Activated CD4-positive, alpha-beta T cell treated with anti-CD3 and anti-CD28 coated beads, Interleukin-2, amount 10 ng/mL, durations not matched to agents 7 days and 5 days (primary cell): Measurements from ENCODE around the gene SPINK6. TPM values are rescaled to one million over a fixed set of nuclear protein-coding genes. Genes with fewer than 3 reads are reported as not detected.

Source experiments
- CTCF ChIA-PET: fragments of 350-600 bp; sonication (Branson Sonifier 250); formaldehyde crosslinking; loops from one replicate; lab custom pipeline; 2021; ENCODE audit warnings: antibody characterized with exemption; lab: Charles Lee
- POLR2A ChIA-PET: fragments of 350-600 bp; sonication (Branson Sonifier 250); formaldehyde crosslinking; loops from one replicate; lab custom pipeline; 2021; ENCODE audit warnings: antibody characterized with exemption; lab: Charles Lee
- DNase-seq: peaks from one replicate; pipeline ENCODE4 v3.0.0-alpha.2; 2020
- H3K27ac Mint-ChIP-seq: one replicate; pipeline ENCODE4 v1.8.0; 2021; ENCODE audit warnings: mild to moderate bottlenecking, moderate library complexity, mixed read lengths
- H3K27me3 Mint-ChIP-seq: one replicate; pipeline ENCODE4 v1.8.0; 2021; ENCODE audit warnings: mixed read lengths
- H3K36me3 Mint-ChIP-seq: one replicate; pipeline ENCODE4 v1.8.0; 2021; ENCODE audit warnings: low read depth, mixed read lengths
- H3K4me1 Mint-ChIP-seq: one replicate; pipeline ENCODE4 v1.8.0; 2021; ENCODE audit warnings: mixed read lengths
- H3K4me3 Mint-ChIP-seq: one replicate; pipeline ENCODE4 v1.8.0; 2021; ENCODE audit warnings: mild to moderate bottlenecking, moderate library complexity, mixed read lengths
- H3K9me3 Mint-ChIP-seq: one replicate; pipeline ENCODE4 v1.8.0; 2021; ENCODE audit warnings: mixed read lengths
- total RNA-seq, 2 experiments: library from RNA; stranded (reverse); gene quantifications; one replicate each; pipeline ENCODE4 v1.2.3, GENCODE V29; 2021

SPINK6 gene, protein sequence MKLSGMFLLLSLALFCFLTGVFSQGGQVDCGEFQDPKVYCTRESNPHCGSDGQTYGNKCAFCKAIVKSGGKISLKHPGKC
- not detected for total RNA-seq

DNA sequence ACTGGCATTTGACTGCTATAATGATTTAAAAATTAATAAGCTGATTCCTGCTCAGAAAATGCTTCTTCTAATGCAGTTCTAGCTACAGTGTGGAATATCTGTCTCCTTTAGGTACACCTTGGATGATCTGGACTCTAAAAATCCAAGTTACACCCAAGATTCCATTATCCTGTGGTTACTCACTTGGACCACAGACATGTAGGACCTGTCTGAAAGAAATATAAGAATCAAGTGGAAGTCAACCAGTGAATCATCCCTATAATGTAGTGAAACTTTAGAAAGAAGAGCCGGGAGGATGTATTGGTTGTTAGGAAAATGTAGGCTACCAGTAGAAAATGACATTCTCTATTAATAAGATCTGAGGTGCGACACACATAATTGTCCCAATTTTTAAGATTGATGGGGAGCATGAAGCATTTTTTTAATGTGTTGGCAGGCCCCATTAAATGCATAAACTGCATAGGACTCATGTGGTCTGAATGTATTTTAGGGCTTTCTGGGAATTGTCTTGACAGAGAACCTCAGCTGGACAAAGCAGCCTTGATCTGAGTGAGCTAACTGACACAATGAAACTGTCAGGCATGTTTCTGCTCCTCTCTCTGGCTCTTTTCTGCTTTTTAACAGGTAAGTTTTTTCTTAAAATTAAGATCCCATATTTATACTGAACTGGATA, at the start of gene SPINK6:
TSS of gene SPINK6 (plus strand) at position 512 of the 673 bp plus-strand sequence. CDS start at position 567, 55 bp downstream.
- Mint-ChIP-seq H3K9me3 (no peaks in the 10 kb centered on the region), H3K27ac (no peak within 1 kb of the TSS), H3K4me1 (no peaks in the 10 kb centered on the region), H3K36me3 (no peaks in the 10 kb centered on the region), H3K27me3 (peaks cover 7% of the 10 kb centered on the region), H3K4me3 (no peak within 1 kb of the TSS)
- CTCF ChIA-PET = no interaction called here
- DNase-seq = no peak
- POLR2A ChIA-PET = no interaction called here

DNA sequence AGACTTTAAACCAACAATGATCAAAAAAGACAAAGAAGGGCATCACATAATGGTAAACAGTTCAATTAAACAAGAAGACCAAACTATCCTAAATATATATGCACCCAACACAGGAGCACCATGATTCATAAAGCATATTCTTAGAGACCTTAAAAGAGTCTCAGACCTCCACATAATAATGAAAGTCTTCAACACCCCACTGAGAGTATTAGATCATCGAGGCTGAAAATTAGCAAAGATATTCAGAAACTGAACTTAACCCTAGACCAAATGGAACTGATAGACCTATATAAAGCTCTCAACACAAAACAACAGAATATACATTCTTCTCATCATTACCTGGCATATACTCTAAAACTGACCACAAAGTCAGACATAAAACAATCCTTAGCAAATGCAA, 46.2 kb upstream of the SPINK6 start:
- Mint-ChIP-seq H3K36me3 (no peaks in the 10 kb centered on the region), H3K9me3 (no peaks in the 10 kb centered on the region), H3K27me3 (no peaks in the 10 kb centered on the region), H3K27ac (no peak overlapping the region), H3K4me1 (no peaks in the 10 kb centered on the region), H3K4me3 (no peak overlapping the region)
- ChIA-PET CTCF (interaction anchor here (1.6 kb wide), 1 partner anchor 19 kb away, joined by 3 read pairs; no protein-coding TSS in a partner anchor), POLR2A (no interaction called here)
- DNase-seq = no peak

DNA sequence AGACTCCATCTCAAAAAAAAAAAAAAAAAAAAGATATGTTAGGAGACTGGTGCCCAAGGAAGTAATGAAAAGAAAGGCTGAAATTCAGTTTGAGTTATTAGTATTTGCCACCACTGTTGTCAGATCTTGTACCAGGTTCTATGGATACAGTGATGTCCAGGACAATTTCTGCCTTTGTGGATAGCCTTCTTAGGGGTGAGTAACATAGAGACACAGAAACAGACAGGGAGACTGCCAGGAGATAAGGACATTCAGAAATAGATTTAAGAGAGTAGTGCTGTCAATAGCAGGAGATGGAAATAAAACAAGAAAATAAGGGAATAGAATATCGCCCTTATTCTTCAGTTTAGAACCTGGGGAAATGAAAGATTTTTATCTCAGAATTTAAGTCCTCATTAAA, 40.8 kb upstream of the SPINK6 start:
- H3K4me3 Mint-ChIP-seq = no peak overlapping the region
- ChIA-PET CTCF (no interaction called here), POLR2A (no interaction called here)
- no peaks in the 10 kb centered on the region for H3K27me3 Mint-ChIP-seq
- no peak for DNase-seq
- H3K9me3 Mint-ChIP-seq = no peaks in the 10 kb centered on the region
- H3K27ac Mint-ChIP-seq = no peak overlapping the region
- no peaks in the 10 kb centered on the region for H3K4me1 Mint-ChIP-seq
- no peaks in the 10 kb centered on the region for H3K36me3 Mint-ChIP-seq

DNA sequence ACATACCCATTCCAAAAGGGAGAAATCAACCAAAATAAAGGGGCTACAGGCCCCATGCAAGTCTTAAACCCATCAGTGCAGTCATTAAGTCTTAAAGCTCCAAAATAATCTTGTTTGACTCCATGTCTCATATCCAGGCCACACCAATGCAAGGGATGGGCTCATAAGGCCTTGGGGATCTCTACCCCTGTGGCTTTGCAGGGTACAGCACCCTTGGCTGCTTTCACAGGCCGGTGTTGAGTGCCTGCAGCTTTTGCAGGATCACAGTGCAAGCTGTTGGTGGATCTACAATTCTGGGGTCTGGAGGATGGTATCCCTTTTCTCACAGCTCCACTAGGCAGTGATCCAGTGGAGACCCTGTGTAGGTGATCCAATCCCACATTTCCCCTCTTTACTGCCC, 39.5 kb upstream of the SPINK6 start:
- no peaks in the 10 kb centered on the region for H3K4me1 Mint-ChIP-seq
- no peaks in the 10 kb centered on the region for H3K9me3 Mint-ChIP-seq
- H3K36me3 Mint-ChIP-seq = no peaks in the 10 kb centered on the region
- ChIA-PET CTCF (no interaction called here), POLR2A (no interaction called here)
- no peak overlapping the region for H3K27ac Mint-ChIP-seq
- H3K27me3 Mint-ChIP-seq = no peaks in the 10 kb centered on the region
- no peak overlapping the region for H3K4me3 Mint-ChIP-seq
- DNase-seq = no peak

DNA sequence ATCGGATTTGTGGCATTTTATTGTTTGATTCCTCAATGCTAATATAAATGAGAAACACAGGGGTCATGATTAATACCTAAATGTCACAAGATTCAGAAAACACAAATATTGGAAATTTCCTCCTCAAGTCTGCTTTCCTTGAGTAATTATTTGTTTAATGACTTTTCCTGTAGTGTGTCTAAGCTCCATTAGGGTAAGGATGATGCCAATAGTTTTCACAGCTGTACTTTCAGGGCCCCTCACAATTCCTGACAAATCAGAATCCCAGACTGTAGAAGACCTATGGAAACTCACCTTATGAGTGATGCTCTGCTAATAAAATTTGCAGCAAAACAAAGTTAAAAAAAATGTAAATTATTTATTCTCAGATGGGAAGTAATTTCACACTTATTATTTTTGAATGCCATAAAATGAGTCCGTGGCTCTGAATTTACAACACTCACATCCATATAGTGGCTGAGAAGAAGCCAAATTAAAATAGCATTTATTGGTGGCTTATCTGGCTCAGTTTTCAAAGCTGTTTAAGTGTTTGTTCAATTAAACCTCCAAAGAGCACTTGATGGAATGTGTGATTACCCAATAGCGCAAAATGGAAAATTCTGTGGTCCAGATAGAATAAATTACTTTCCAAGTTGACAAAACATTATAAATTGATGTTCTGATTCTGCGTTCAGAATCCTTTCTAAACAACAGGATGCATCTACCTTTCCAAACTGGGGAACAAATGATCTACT, 36.1 kb upstream of the SPINK6 start:
- POLR2A ChIA-PET = no interaction called here
- CTCF ChIA-PET = no interaction called here
- Mint-ChIP-seq H3K4me3 (no peak overlapping the region), H3K27ac (no peak overlapping the region), H3K4me1 (no peaks in the 10 kb centered on the region), H3K9me3 (no peaks in the 10 kb centered on the region), H3K27me3 (peaks cover 2% of the 10 kb centered on the region), H3K36me3 (no peaks in the 10 kb centered on the region)
- no peak for DNase-seq

DNA sequence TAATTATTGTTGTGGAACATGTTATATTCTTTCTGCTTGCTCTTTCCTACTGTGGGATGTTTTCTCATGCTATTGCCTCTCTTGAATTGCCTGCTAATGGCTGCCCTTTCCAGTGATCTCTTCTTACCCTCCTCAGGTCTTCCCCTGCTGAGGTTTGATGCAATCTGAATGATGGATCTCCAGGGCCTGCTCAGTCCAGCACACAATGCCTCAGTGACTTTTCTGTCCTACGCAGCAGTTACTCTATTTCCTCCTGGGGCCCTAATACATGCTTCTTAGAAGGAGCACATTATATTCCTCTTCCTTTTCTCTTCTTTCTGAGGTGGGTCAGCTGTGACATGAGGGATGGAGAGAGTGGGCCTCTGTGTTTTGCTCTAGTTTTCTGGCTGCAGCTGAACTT, 34.6 kb upstream of the SPINK6 start, which contains the start of gene SPINK14:
TSS of gene SPINK14 (plus strand) at position 301 of the 400 bp plus-strand sequence. CDS start 1,187 bp downstream, outside the sequence.
- H3K36me3 Mint-ChIP-seq = no peaks in the 10 kb centered on the region
- peaks cover 2% of the 10 kb centered on the region for H3K27me3 Mint-ChIP-seq
- no peak within 1 kb of the TSS for H3K4me3 Mint-ChIP-seq
- no peak within 1 kb of the TSS for H3K27ac Mint-ChIP-seq
- ChIA-PET CTCF (interaction anchor here (0.7 kb wide), 1 partner anchor 380 kb away, joined by 3 read pairs; no protein-coding TSS in a partner anchor), POLR2A (no interaction called here)
- DNase-seq = no peak
- no peaks in the 10 kb centered on the region for H3K9me3 Mint-ChIP-seq
- H3K4me1 Mint-ChIP-seq = no peaks in the 10 kb centered on the region

DNA sequence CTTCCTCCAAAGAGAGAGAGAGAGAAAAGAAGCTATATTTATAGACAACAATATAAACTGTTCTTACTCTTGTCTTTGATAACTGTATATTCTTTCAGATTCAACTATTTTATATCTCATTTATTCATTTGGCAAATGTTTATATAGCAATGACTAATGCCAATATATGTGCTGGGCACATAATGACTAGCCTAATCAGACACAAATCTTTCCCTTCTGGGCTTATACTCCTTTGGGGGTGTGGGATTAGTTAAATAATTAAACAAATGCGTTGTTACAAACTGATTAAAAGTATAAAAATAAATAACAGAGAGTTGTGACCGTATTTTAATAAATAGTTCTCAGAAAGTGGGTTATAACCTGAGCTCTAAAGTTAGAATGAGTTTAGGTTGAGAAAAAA, 30.5 kb upstream of the SPINK6 start:
- no peaks in the 10 kb centered on the region for H3K36me3 Mint-ChIP-seq
- H3K27me3 Mint-ChIP-seq = peaks cover 6% of the 10 kb centered on the region
- POLR2A ChIA-PET = no interaction called here
- no peak overlapping the region for H3K27ac Mint-ChIP-seq
- CTCF ChIA-PET = no interaction called here
- H3K4me3 Mint-ChIP-seq = no peak overlapping the region
- DNase-seq = no peak
- H3K4me1 Mint-ChIP-seq = no peaks in the 10 kb centered on the region
- H3K9me3 Mint-ChIP-seq = no peaks in the 10 kb centered on the region

DNA sequence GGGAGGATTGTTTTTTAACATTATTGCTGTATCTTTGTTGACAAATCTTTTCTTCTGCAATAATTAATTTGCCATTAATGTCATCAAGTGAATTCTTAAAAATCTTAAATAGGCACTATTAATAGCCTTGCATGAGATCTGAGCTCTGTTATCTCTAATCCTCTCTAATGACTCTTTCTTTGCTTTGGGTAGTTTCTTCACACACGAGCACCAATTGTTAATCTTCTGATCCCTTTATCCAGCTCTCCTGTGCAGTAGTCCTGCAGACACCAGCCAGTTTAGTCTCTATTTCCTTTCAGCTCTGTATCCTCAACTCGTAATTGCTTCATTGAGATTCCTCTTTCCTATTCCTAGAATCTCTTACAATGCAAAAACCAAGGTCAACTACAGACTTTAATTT, 26.4 kb upstream of the SPINK6 start:
- ChIA-PET POLR2A (no interaction called here), CTCF (no interaction called here)
- Mint-ChIP-seq H3K36me3 (no peaks in the 10 kb centered on the region), H3K4me1 (no peaks in the 10 kb centered on the region), H3K4me3 (no peak overlapping the region), H3K9me3 (no peaks in the 10 kb centered on the region), H3K27me3 (peaks cover 7% of the 10 kb centered on the region), H3K27ac (no peak overlapping the region)
- DNase-seq = no peak

DNA sequence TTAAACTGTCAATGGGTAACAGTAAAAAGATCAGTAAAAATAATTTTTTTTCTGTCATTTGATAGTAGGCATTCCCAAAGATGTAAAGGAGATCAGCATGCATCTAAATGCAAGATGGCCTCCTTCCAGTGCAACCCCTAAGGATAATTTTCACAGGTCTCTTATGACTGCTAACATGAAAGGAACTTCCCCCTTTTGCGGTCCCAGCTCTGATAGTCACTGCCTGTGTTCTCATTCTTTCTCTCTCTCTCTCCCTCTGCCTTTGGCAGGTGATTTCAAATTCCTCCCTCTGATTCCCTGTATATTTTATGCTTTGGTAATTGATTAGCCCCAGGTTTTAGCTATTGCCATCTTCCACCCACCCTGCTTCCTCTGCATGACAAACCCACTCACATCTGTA, 25.6 kb upstream of the SPINK6 start:
- Mint-ChIP-seq H3K36me3 (no peaks in the 10 kb centered on the region), H3K9me3 (no peaks in the 10 kb centered on the region), H3K27me3 (peaks cover 7% of the 10 kb centered on the region), H3K4me1 (no peaks in the 10 kb centered on the region), H3K27ac (no peak overlapping the region), H3K4me3 (no peak overlapping the region)
- ChIA-PET CTCF (no interaction called here), POLR2A (no interaction called here)
- DNase-seq = no peak

DNA sequence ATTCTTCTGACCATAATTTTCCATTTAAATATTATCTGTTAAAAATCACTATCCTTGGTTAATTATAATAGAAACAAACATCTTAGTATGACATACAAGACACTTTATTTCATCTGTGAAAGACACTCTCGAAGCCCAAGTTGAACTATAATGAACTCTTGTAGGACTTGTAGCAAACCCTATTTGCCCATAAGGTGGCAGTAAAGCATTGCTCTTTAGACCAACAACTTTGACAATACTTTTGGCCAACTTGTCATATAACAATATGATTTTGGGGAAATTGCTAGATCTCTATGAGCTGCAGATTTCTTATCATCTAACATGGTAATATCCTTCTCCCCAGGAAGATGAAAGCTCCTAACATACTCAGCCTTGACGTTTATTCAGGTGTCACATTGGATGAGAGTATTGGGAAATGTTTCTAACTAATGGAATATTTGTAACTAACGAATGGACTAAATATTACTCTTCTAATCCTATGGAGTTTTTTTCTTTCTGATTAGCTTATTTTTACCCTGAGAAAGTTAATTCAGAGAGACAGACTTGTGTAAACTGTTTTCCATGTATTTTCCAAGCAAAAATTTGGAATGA, 23.5 kb upstream of the SPINK6 start:
- H3K27me3 Mint-ChIP-seq = peaks cover 7% of the 10 kb centered on the region
- POLR2A ChIA-PET = no interaction called here
- no peak overlapping the region for H3K4me3 Mint-ChIP-seq
- H3K9me3 Mint-ChIP-seq = no peaks in the 10 kb centered on the region
- no peaks in the 10 kb centered on the region for H3K4me1 Mint-ChIP-seq
- peak; percentile 35 for DNase-seq
- H3K36me3 Mint-ChIP-seq = no peaks in the 10 kb centered on the region
- CTCF ChIA-PET = interaction anchor here (0.5 to 1.4 kb wide), 6 partner anchors 9 to 553 kb away, joined by 3 to 5 read pairs (median 3); no protein-coding TSS in a partner anchor
- H3K27ac Mint-ChIP-seq = no peak overlapping the region

DNA sequence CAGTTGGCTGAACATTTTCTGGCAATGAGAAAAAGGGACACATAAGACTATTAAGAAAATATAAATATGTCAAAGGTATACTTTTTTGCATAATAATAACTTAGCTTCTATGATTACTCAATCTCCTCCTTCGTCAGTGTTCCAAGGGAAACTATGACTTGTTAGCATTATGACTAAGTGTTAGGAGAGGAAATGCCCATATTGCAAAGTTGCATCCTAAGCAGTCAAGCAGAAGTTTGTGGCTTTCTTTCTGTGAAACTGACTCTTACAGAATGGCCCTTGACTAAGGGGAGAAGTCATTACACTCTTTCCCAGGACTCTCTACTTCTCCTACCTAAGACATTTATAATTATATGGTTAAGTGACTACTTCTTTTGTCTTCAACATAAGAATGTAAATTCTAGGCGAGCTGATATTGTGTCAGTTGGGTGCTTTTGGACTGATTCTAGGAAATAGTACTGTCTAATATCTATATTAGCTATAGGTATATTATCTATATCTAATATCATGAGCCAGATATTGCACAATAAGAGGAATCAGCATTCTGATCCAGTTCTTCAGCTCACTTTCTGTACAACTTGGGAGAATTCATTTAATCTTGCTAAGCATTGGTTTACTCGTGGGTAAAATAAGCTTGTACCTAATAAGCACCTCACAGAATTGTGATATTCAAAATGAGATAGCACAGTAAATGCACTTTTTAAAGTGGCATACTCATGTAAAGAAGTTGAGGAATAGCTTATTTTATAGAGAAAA, 16.4 kb upstream of the SPINK6 start:
- no peak for DNase-seq
- Mint-ChIP-seq H3K4me1 (peaks cover 4% of the 10 kb centered on the region), H3K27me3 (peaks cover 6% of the 10 kb centered on the region), H3K4me3 (no peak overlapping the region), H3K27ac (no peak overlapping the region), H3K36me3 (no peaks in the 10 kb centered on the region), H3K9me3 (no peaks in the 10 kb centered on the region)
- ChIA-PET POLR2A (no interaction called here), CTCF (interaction anchor here (0.7 to 1.9 kb wide), 2 partner anchors 210 to 544 kb away, joined by 3 to 8 read pairs; no protein-coding TSS in a partner anchor)

DNA sequence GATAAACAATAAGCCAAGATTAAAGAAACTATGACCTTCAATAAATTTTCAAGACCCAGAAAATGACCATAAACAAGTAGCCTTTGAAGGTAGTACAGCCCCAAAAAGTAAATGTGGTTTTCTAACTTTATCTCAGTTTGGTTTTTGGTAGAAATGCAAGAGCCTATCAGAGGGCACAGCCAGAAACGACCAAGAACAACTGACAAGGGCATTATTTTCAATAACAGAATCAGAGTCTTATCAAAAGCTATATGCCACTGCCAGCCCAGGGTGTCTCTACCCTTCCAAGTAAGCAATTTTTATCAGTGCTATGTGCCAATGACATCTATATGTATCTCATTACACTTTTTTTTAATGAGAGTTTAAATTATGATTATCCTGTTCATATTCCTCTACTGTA, 11.8 kb upstream of the SPINK6 start:
- CTCF ChIA-PET = no interaction called here

More for the DNA sequence above, 11.8 kb upstream of the SPINK6 start:
- H3K36me3 Mint-ChIP-seq = no peaks in the 10 kb centered on the region
- H3K9me3 Mint-ChIP-seq = no peaks in the 10 kb centered on the region
- no peak overlapping the region for H3K27ac Mint-ChIP-seq
- peaks cover 6% of the 10 kb centered on the region for H3K27me3 Mint-ChIP-seq
- POLR2A ChIA-PET = no interaction called here
- peaks cover 3% of the 10 kb centered on the region for H3K4me1 Mint-ChIP-seq
- DNase-seq = no peak
- H3K4me3 Mint-ChIP-seq = no peak overlapping the region
